ENCODE results near the gene PCGF1.
A peak's percentile ranks its signal among the peaks of the same experiment; 100 is the strongest.

Gene PCGF1
- long read RNA-seq, transcript PCGF1-204 (8 exons, 1,056 nt), result minor isoform, 16 of 39 reads
- long read RNA-seq, transcript PCGF1-201 (9 exons, 1,792 nt), result major isoform, 19 of 39 reads
- long read RNA-seq, partial matches to known transcripts, result 0 of 39 reads
- long read RNA-seq, other reads (novel, unspliced or antisense), result 4 of 39 reads

GRCh38 chr2:74507145-74507925, at the start of gene PCGF1:
Gene PCGF1 (minus strand): TSS chr2:74507695. CDS start chr2:74507668, 27 bp downstream.
- Histone ChIP-seq H3K4me3 (replicated peaks; ENCODE audit: insufficient read depth, low read length) (peak within 1 kb of the TSS; percentile 83), H3K27me3 (ENCODE audit: insufficient read depth, poor library complexity, severe bottlenecking) (peaks cover 22% of the 10 kb centered on the region)
- TF ChIP-seq GABPA (IDR thresholded peaks at IDR 0.05; ENCODE audit: low read depth) (peak; percentile 72), REST (IDR thresholded peaks at IDR 0.05; ENCODE audit: insufficient replicate concordance, low read depth) (no peak), POLR2AphosphoS5 (IDR thresholded peaks at IDR 0.05; ENCODE audit: low read depth) (peak; percentile 73; the same call in 1 of the 2 replicates), CTCF (IDR thresholded peaks at IDR 0.05; ENCODE audit: insufficient read depth, low read length) (no peak)

GRCh38 chr2:74556831-74557370, 49.4 kb upstream of the PCGF1 start:
- Histone ChIP-seq H3K4me3 (replicated peaks; ENCODE audit: insufficient read depth, low read length) (no peak overlapping the region), H3K27ac (replicated peaks) (peak overlapping the region; percentile 94; the same call in 1 of the 2 replicates), H3K27me3 (ENCODE audit: insufficient read depth, poor library complexity, severe bottlenecking) (no peaks in the 10 kb centered on the region)
- no peak for TF ChIP-seq SPI1 (IDR thresholded peaks at IDR 0.05; ENCODE audit: borderline replicate concordance, low read depth)
- no peak for TF ChIP-seq GABPA (IDR thresholded peaks at IDR 0.05; ENCODE audit: low read depth)
- no peak for TF ChIP-seq CTCF (IDR thresholded peaks at IDR 0.05; ENCODE audit: insufficient read depth, low read length)
- no peak; the same call in 1 of the 2 replicates for TF ChIP-seq POLR2AphosphoS5 (IDR thresholded peaks at IDR 0.05; ENCODE audit: low read depth)
- no peak for TF ChIP-seq REST (IDR thresholded peaks at IDR 0.05; ENCODE audit: insufficient replicate concordance, low read depth)
- no peak for DNase-seq (ENCODE audit: low read depth in 1 of 2, low spot score in 1 of 2)

More at GRCh38 chr2:74507145-74507925, at the start of gene PCGF1:
- peak; percentile 93 to 98 for DNase-seq (ENCODE audit: low read depth in 1 of 2, low spot score in 1 of 2)
- peak within 1 kb of the TSS; percentile 96 for H3K27ac ChIP-seq (replicated peaks)

GRCh38 chr2:74556159-74556558, 48.7 kb upstream of the PCGF1 start:
- TF ChIP-seq CTCF (IDR thresholded peaks at IDR 0.05; ENCODE audit: insufficient read depth, low read length) (no peak), POLR2AphosphoS5 (IDR thresholded peaks at IDR 0.05; ENCODE audit: low read depth) (no peak), SPI1 (IDR thresholded peaks at IDR 0.05; ENCODE audit: borderline replicate concordance, low read depth) (no peak), REST (IDR thresholded peaks at IDR 0.05; ENCODE audit: insufficient replicate concordance, low read depth) (no peak), GABPA (IDR thresholded peaks at IDR 0.05; ENCODE audit: low read depth) (no peak)
- DNase-seq (ENCODE audit: low read depth in 1 of 2, low spot score in 1 of 2), result no peak
- Histone ChIP-seq H3K27me3 (ENCODE audit: insufficient read depth, poor library complexity, severe bottlenecking) (no peaks in the 10 kb centered on the region), H3K4me3 (replicated peaks; ENCODE audit: insufficient read depth, low read length) (peak overlapping the region; percentile 84), H3K27ac (replicated peaks) (peak overlapping the region; percentile 94)

All from HL-60 (cell line).